Measurements from ENCODE around the gene SYT1.

- TF ChIP-seq CTCF (IDR thresholded peaks at IDR 0.05): no peak
- no peak for TF ChIP-seq EP300 (IDR thresholded peaks at IDR 0.05)
Observed at GRCh38 chr12:79023784-79024183, 159.2 kb downstream of the SYT1 start.
